HL-60 (cell line): ENCODE measurements around the gene DDX5.

Experiments
- DNase-seq, 2 experiments: peaks; one replicate each; pipeline ENCODE4 v3.0.0-alpha.2; 2010 to 2020; ENCODE audit warnings: low read depth in 1 of 2, low spot score in 1 of 2
- H3K27ac ChIP-seq: fragments of 250-450 bp; sonication (Bioruptor Pico); replicated peaks from 2 replicates; pipeline ENCODE4 v1.5.1; 2020; ENCODE audit warnings: mild to moderate bottlenecking, moderate library complexity
- H3K27me3 ChIP-seq: fragments of 250-450 bp; sonication (Bioruptor Pico); 2 replicates; pipeline ENCODE4 v1.5.1; 2021; ENCODE audit warnings: mild to moderate bottlenecking, moderate library complexity; ENCODE audit not compliant: insufficient read depth, poor library complexity, severe bottlenecking
- H3K4me3 ChIP-seq: replicated peaks from 2 replicates; pipeline ENCODE4 v1.5.1; 2011; ENCODE audit warnings: mild to moderate bottlenecking, control low read depth, low read length; ENCODE audit not compliant: insufficient read depth
- CTCF ChIP-seq: IDR thresholded peaks from one replicate; pipeline ENCODE4 v1.5.1; 2011; ENCODE audit warnings: low read length, control low read depth, inconsistent platforms; ENCODE audit not compliant: insufficient read depth
- GABPA ChIP-seq: IDR thresholded peaks from 2 replicates; pipeline ENCODE4 v1.6.1; 2012; ENCODE audit warnings: low read depth
- POLR2AphosphoS5 ChIP-seq: IDR thresholded peaks from 2 replicates; pipeline ENCODE4 v1.6.1; 2012; ENCODE audit warnings: low read depth
- SPI1 ChIP-seq: IDR thresholded peaks from 2 replicates; pipeline ENCODE4 v1.6.1; 2012; ENCODE audit warnings: low read depth, mild to moderate bottlenecking, borderline replicate concordance
- TF ChIP-seq, protein P1 (sequence below): IDR thresholded peaks from 2 replicates; pipeline ENCODE4 v1.6.1; 2012; ENCODE audit warnings: low read depth; ENCODE audit not compliant: insufficient replicate concordance

Gene DDX5

GRCh38 chr17:64492481-64493109 lies 13.5 kb downstream of the DDX5 start:
- H3K27ac ChIP-seq = no peak overlapping the region
- H3K4me3 ChIP-seq = no peak overlapping the region
- TF ChIP-seq SPI1 (no peak), GABPA (no peak), CTCF (no peak), POLR2AphosphoS5 (no peak)
- TF ChIP-seq, protein P1, sequence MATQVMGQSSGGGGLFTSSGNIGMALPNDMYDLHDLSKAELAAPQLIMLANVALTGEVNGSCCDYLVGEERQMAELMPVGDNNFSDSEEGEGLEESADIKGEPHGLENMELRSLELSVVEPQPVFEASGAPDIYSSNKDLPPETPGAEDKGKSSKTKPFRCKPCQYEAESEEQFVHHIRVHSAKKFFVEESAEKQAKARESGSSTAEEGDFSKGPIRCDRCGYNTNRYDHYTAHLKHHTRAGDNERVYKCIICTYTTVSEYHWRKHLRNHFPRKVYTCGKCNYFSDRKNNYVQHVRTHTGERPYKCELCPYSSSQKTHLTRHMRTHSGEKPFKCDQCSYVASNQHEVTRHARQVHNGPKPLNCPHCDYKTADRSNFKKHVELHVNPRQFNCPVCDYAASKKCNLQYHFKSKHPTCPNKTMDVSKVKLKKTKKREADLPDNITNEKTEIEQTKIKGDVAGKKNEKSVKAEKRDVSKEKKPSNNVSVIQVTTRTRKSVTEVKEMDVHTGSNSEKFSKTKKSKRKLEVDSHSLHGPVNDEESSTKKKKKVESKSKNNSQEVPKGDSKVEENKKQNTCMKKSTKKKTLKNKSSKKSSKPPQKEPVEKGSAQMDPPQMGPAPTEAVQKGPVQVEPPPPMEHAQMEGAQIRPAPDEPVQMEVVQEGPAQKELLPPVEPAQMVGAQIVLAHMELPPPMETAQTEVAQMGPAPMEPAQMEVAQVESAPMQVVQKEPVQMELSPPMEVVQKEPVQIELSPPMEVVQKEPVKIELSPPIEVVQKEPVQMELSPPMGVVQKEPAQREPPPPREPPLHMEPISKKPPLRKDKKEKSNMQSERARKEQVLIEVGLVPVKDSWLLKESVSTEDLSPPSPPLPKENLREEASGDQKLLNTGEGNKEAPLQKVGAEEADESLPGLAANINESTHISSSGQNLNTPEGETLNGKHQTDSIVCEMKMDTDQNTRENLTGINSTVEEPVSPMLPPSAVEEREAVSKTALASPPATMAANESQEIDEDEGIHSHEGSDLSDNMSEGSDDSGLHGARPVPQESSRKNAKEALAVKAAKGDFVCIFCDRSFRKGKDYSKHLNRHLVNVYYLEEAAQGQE = no peak
- peak in 1 of 2 experiments; percentile 45 for DNase-seq
- H3K27me3 ChIP-seq = no peaks in the 10 kb centered on the region

GRCh38 chr17:64491994-64492393 lies 14.1 kb downstream of the DDX5 start:
- no peak for DNase-seq
- H3K27me3 ChIP-seq = no peaks in the 10 kb centered on the region
- H3K4me3 ChIP-seq = no peak overlapping the region
- TF ChIP-seq CTCF = no peak
- TF ChIP-seq GABPA = no peak
- TF ChIP-seq POLR2AphosphoS5 = no peak
- no peak for TF ChIP-seq SPI1
- TF ChIP-seq, protein P1 = no peak
- H3K27ac ChIP-seq = no peak overlapping the region

DNA sequence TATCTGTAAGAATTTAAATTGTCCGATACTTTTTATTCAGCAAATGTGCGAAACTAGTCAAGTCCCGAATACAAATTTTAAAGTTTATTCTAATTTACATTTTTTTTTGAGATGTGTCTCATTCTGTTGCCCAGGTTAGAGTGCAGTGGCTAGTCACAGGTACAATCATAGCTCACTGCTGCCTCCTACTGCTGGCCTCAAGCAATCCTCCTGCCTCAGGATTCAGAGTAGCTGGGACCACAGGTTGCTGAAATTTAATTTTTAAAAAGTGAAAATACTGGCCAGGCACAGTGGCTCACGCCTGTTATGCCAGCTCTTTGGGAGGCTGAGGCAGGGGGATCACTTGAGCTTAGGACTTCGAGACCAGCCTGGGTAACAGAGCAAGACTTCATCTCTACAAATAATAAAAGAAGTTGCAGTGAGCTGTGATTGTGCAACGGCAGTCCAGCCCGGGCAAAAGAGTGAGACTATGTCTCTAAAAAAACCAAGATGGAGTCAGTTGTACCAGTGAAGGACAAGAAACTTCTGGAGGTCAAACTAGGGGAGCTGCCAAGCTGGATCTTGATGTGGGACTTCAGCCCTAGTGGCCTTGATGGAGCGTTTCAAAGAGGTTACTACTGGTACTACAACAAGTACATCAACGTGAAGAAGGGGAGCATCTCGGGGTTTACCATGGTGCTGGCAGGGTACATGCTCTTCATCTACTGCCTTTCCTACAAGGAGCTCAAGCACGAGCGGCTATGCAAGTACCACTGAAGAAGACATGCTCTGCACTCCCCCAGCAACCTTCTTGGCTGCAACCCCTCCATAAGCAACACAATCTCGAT lies 14.8 kb downstream of the DDX5 start:
- TF ChIP-seq GABPA (no peak), CTCF (peak; percentile 59), POLR2AphosphoS5 (no peak), SPI1 (no peak)
- TF ChIP-seq, protein P1 = no peak
- DNase-seq = peak; percentile 39 to 68

More for the DNA sequence above, 14.8 kb downstream of the DDX5 start:
- no peaks in the 10 kb centered on the region for H3K27me3 ChIP-seq
- H3K4me3 ChIP-seq = no peak overlapping the region
- H3K27ac ChIP-seq = no peak overlapping the region
